Measurements from ENCODE around the gene TCF7L1.

The TCF7L1 gene

GRCh38 chr2:85259101-85259590 is 126.0 kb downstream of the TCF7L1 start:
- no peak for DNase-seq
- intact Hi-C loops (cut with DNase I): no loop called here

- intact Hi-C loops (cut with DNase I): no loop called here
- no peak for DNase-seq
These were observed 126.7 kb downstream of the TCF7L1 start for GRCh38 chr2:85259879-85260278.

- peak; percentile 47 to 92 (median 72) for DNase-seq
- intact Hi-C loops (cut with DNase I): no loop called here
These were observed 130.4 kb downstream of the TCF7L1 start for GRCh38 chr2:85263591-85263990.

GRCh38 chr2:85264471-85264870 is 131.3 kb downstream of the TCF7L1 start:
- intact Hi-C loops (cut with DNase I): no loop called here
- DNase-seq: no peak

GRCh38 chr2:85265304-85265703 is 132.1 kb downstream of the TCF7L1 start:
- peak in 9 of 42 donors; percentile 21 to 51 (median 30) for DNase-seq
- intact Hi-C loops (cut with DNase I): no loop called here

- intact Hi-C loops (cut with DNase I): no loop called here
- DNase-seq: peak; percentile 24 to 92 (median 71)
These were observed 133.2 kb downstream of the TCF7L1 start for GRCh38 chr2:85266146-85267041.

GRCh38 chr2:85269959-85270358 is 136.8 kb downstream of the TCF7L1 start:
- no peak for DNase-seq
- intact Hi-C loops (cut with DNase I): loop anchor here (10.0 kb wide), 1 partner anchor 135 kb away; the partner anchor contains the start of gene TCF7L1

GRCh38 chr2:85272357-85272756 is 139.2 kb downstream of the TCF7L1 start:
- no peak for DNase-seq
- intact Hi-C loops (cut with DNase I): loop anchor here (10.0 kb wide), 1 partner anchor 138 kb away; the partner anchor contains the start of gene TCF7L1

- intact Hi-C loops (cut with DNase I): loop anchor here (10.0 kb wide), 1 partner anchor 139 kb away; the partner anchor contains the start of gene TCF7L1
- DNase-seq: no peak
These were observed 140.8 kb downstream of the TCF7L1 start for GRCh38 chr2:85273738-85274731.

GRCh38 chr2:85275984-85276540 is 142.9 kb downstream of the TCF7L1 start:
- no peak for DNase-seq

GRCh38 chr2:85276571-85277118 is 143.5 kb downstream of the TCF7L1 start:
- intact Hi-C loops (cut with DNase I): loop anchor here (10.0 kb wide), 1 partner anchor 142 kb away; the partner anchor contains the start of gene TCF7L1
- no peak for DNase-seq

More at GRCh38 chr2:85275984-85276540, 142.9 kb downstream of the TCF7L1 start:
- intact Hi-C loops (cut with DNase I): loop anchor here (10.0 kb wide), 1 partner anchor 141 kb away; the partner anchor contains the start of gene TCF7L1

- intact Hi-C loops (cut with DNase I): loop anchor here (10.0 kb wide), 1 partner anchor 143 kb away; the partner anchor contains the start of gene TCF7L1
- DNase-seq: peak in 1 of 42 donors; percentile 11
These were observed 144.4 kb downstream of the TCF7L1 start for GRCh38 chr2:85277416-85278158.

GRCh38 chr2:85278361-85278760 is 145.2 kb downstream of the TCF7L1 start:
- intact Hi-C loops (cut with DNase I): loop anchor here (10.0 kb wide), 1 partner anchor 144 kb away; the partner anchor contains the start of gene TCF7L1

GRCh38 chr2:85281553-85281952 is 148.4 kb downstream of the TCF7L1 start:
- no peak for DNase-seq
- intact Hi-C loops (cut with DNase I): no loop called here

More at GRCh38 chr2:85278361-85278760, 145.2 kb downstream of the TCF7L1 start:
- no peak for DNase-seq

GRCh38 chr2:85282914-85283313 is 149.7 kb downstream of the TCF7L1 start:
- DNase-seq: no peak
- intact Hi-C loops (cut with DNase I): no loop called here

GRCh38 chr2:85283641-85284040 is 150.4 kb downstream of the TCF7L1 start:
- intact Hi-C loops (cut with DNase I): no loop called here
- DNase-seq: no peak

GRCh38 chr2:85286918-85287317 is 153.7 kb downstream of the TCF7L1 start:
- intact Hi-C loops (cut with DNase I): loop anchor here (5.0 kb wide), 1 partner anchor 220 kb away; no protein-coding TSS in a partner anchor
- no peak for DNase-seq
